Subcutaneous abdominal adipose tissue (tissue), 5 donors: ENCODE data around the gene NME7.

ENCODE experiments used
- H3K27ac ChIP-seq: one replicate; pipeline ENCODE4 v1.7.0; 2013; ENCODE audit warnings: low read depth, mild to moderate bottlenecking, inconsistent platforms, low read length, moderate library complexity
- H3K27me3 ChIP-seq, 5 donors: one replicate each; pipeline ENCODE4 v1.7.0; 2013; ENCODE audit warnings: low read length in 5 of 5, inconsistent platforms in 1 of 5; ENCODE audit not compliant: control insufficient read depth in 5 of 5, insufficient read depth in 4 of 5
- H3K36me3 ChIP-seq, 5 donors: one replicate each; pipeline ENCODE4 v1.7.0; 2013; ENCODE audit warnings: low read length in 5 of 5; ENCODE audit not compliant: control insufficient read depth in 5 of 5, insufficient read depth in 5 of 5
- H3K4me1 ChIP-seq, 5 donors: one replicate each; pipeline ENCODE4 v1.7.0; 2013; ENCODE audit warnings: low read length in 5 of 5, mild to moderate bottlenecking in 3 of 5, moderate library complexity in 1 of 5; ENCODE audit not compliant: control insufficient read depth in 5 of 5, insufficient read depth in 5 of 5
- H3K4me3 ChIP-seq, 5 donors: one replicate each; pipeline ENCODE4 v1.7.0; 2013; ENCODE audit warnings: low read length in 5 of 5, low read depth in 1 of 5
- H3K9ac ChIP-seq, 5 donors: one replicate each; pipeline ENCODE4 v1.7.0; 2013; ENCODE audit warnings: low read length in 5 of 5, mild to moderate bottlenecking in 4 of 5, moderate library complexity in 3 of 5
- H3K9me3 ChIP-seq, 5 donors: one replicate each; pipeline ENCODE4 v1.7.0; 2013; ENCODE audit warnings: low read length in 5 of 5; ENCODE audit not compliant: control insufficient read depth in 5 of 5
- donor health status: healthy.
- donor health status: healthy.
- donor health status: healthy.
- donor health status: healthy.
- donor health status: healthy.

Gene NME7

DNA sequence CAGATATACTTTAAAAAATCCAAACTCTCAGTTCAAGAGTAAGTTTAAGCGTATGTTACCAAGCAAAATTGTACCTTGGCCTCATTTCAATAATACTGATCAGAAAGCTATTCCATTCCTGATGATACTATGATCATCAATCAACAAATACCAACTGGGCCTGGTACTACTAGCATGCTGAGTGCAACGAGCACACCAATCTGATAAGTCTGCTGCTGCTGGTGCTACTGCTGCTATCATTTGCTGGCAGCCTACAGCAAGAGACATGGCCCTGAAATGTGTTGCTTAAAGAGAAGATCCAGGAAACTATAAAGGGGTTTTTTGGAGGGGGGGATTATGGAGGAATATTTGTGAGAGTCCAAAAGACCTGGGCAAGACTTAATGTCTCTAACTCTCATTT lies 39.7 kb downstream of the NME7 start:
- Histone ChIP-seq H3K9ac (no peak overlapping the region), H3K27ac (no peak overlapping the region), H3K27me3 (no peaks in the 10 kb centered on the region), H3K4me3 (no peak overlapping the region), H3K9me3 (peaks cover 0 to 2% (median 0%) of the 10 kb centered on the region in 5 donors), H3K36me3 (no peaks in the 10 kb centered on the region), H3K4me1 (peaks cover 0 to 7% (median 5%) of the 10 kb centered on the region in 5 donors)

DNA sequence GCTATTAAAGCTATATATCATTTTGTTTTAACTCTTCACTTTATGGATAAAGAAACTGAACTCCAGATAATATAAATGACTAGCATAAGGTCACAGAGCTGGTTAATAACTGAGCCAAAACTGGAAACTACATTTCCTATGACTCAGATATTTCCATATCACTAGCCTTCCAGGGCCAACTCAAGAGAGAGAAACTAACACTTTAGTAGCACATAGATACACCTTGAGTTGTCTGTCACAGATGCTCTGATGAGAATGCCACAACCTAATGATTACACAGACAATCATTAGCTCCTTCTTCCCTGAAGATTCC lies 40.7 kb downstream of the NME7 start:
- Histone ChIP-seq H3K4me1 (peaks cover 0 to 7% (median 5%) of the 10 kb centered on the region in 5 donors), H3K36me3 (no peaks in the 10 kb centered on the region), H3K9ac (no peak overlapping the region), H3K4me3 (no peak overlapping the region), H3K27me3 (no peaks in the 10 kb centered on the region), H3K9me3 (peaks cover 0 to 2% (median 0%) of the 10 kb centered on the region in 5 donors), H3K27ac (no peak overlapping the region)

GRCh38 chr1:169326261-169326955 lies 41.2 kb downstream of the NME7 start:
- Histone ChIP-seq H3K27me3 (no peaks in the 10 kb centered on the region), H3K4me3 (no peak overlapping the region), H3K36me3 (no peaks in the 10 kb centered on the region), H3K9me3 (peaks cover 0 to 2% (median 0%) of the 10 kb centered on the region in 5 donors), H3K9ac (no peak overlapping the region), H3K27ac (no peak overlapping the region), H3K4me1 (peaks cover 0 to 7% (median 5%) of the 10 kb centered on the region in 5 donors)

GRCh38 chr1:169325117-169325516 lies 42.5 kb downstream of the NME7 start:
- Histone ChIP-seq H3K9ac (no peak overlapping the region), H3K4me1 (peaks cover 0 to 7% (median 5%) of the 10 kb centered on the region in 5 donors), H3K27me3 (no peaks in the 10 kb centered on the region), H3K27ac (no peak overlapping the region), H3K36me3 (no peaks in the 10 kb centered on the region), H3K4me3 (no peak overlapping the region), H3K9me3 (peaks cover 0 to 2% (median 0%) of the 10 kb centered on the region in 5 donors)

DNA sequence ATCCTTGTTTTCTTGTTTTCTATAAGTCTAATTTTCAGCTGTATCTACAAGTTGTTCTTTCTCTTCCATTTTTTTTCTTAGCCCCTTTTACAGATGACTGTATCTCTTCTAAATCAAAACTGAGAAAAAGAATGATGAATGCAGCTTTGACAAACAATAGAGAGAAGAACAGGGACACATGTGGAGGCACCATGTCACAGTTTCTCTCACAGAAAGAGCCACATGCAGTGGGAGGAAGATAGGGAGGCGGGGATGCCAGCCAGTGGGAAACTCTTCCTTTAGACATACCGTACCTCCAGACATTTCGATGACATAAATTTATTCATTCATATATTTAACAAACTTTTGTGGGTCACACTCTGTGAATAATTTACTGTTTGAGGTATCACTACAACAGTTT lies 45.5 kb downstream of the NME7 start:
- Histone ChIP-seq H3K4me3 (no peak overlapping the region), H3K9ac (no peak overlapping the region), H3K4me1 (peaks cover 0 to 7% (median 5%) of the 10 kb centered on the region in 5 donors), H3K36me3 (no peaks in the 10 kb centered on the region), H3K27ac (no peak overlapping the region), H3K9me3 (no peaks in the 10 kb centered on the region), H3K27me3 (no peaks in the 10 kb centered on the region)

GRCh38 chr1:169321539-169321938 lies 46.1 kb downstream of the NME7 start:
- H3K36me3 ChIP-seq: no peaks in the 10 kb centered on the region
- no peak overlapping the region for H3K27ac ChIP-seq
- H3K4me1 ChIP-seq: peaks cover 0 to 7% (median 1%) of the 10 kb centered on the region in 5 donors
- H3K27me3 ChIP-seq: no peaks in the 10 kb centered on the region
- no peak overlapping the region for H3K4me3 ChIP-seq
- H3K9ac ChIP-seq: no peak overlapping the region
- no peaks in the 10 kb centered on the region for H3K9me3 ChIP-seq

DNA sequence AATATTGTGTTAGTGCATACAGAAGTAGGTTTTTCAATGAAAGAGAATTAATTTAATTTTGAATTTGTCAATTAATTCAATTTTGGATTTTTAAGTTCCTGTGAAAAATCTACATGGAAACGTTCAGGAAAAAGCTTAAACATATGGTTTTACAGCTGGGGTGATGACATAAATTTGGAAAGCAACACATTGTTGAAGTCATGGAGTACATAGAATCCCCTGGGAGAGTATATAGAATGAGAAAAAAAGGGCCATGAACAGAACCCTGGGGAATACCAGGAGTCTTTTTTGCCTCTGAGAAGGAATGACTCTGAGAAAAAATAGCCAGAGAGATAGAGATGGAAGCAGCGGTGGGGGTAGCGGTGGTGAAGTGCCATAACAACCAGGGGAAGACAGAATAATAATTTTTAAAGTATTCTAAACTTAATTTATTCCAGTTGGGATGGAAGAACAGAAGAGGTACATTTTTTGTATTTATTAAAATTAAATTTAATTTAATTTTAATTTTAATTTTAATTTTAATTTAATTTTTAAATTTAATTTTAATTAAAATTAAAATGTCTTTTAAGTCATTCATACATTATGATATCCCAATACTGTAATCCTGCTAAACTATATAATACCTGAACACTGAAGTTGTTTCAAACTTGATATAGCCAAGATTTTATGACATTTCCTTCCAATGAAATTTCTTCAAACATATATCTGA lies 48.9 kb downstream of the NME7 start:
- Histone ChIP-seq H3K9ac (no peak overlapping the region), H3K9me3 (no peaks in the 10 kb centered on the region), H3K27ac (no peak overlapping the region), H3K36me3 (no peaks in the 10 kb centered on the region), H3K27me3 (no peaks in the 10 kb centered on the region), H3K4me1 (no peaks in the 10 kb centered on the region), H3K4me3 (no peak overlapping the region)

DNA sequence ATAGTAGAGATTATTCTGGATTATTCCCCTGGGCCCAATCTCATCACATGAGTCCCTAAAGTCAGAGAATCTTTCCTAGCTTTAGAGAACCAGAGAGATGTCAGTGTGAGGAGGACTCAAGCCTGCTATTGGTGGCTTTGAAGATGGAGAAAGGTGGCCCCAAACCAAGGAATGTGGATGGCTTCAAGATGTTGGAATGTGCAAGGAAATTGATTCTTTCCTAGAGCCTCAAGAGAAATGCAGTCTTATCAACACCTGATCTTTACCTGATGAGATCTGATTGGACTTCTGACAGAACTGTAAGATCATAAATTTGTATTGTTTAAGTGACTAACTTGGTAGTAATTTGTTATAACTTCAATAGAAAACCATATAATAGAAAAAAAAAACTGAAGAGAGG lies 51.0 kb downstream of the NME7 start:
- Histone ChIP-seq H3K4me1 (no peaks in the 10 kb centered on the region), H3K36me3 (no peaks in the 10 kb centered on the region), H3K27me3 (no peaks in the 10 kb centered on the region), H3K9me3 (no peaks in the 10 kb centered on the region), H3K27ac (no peak overlapping the region), H3K9ac (no peak overlapping the region), H3K4me3 (no peak overlapping the region)

GRCh38 chr1:169312084-169312954 lies 55.3 kb downstream of the NME7 start:
- Histone ChIP-seq H3K9ac (no peak overlapping the region), H3K27ac (no peak overlapping the region), H3K9me3 (no peaks in the 10 kb centered on the region), H3K4me3 (no peak overlapping the region), H3K4me1 (no peaks in the 10 kb centered on the region), H3K27me3 (no peaks in the 10 kb centered on the region), H3K36me3 (peaks cover 0 to 1% (median 0%) of the 10 kb centered on the region in 5 donors)
